ENCODE measurements around the gene KCTD8.
A peak's percentile ranks its signal among the peaks of the same experiment; 100 is the strongest.
"Not testable (repeated sequence)": the region's sequence is repeated elsewhere in the genome, so short reads cannot be mapped to it uniquely, and the experiment has no call there.

Gene KCTD8

DNA sequence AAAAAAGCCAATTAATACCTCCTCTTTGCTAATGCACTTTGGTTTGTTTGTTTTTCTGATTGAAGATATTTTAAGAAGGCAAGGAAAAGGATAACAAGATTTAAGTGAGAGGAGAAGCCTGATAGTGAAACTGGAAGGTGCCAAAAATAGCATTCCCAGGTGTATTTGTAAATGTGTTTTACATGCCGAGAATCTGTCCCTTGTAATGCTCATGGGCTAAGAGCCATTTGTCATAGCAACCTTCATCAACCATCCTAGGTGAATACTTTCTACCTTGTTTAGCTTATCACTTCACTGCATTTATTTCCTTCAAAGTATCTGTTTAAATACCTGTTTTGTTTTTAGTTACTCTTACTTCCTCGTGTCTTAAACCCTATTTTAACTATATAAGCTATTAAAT lies 127.8 kb downstream of the KCTD8 start:
- DNase-seq = peak; percentile 32

GRCh38 chr4:44319129-44319528 lies 129.5 kb downstream of the KCTD8 start:
- no peak for DNase-seq

- no peak for DNase-seq
These were observed 134.9 kb downstream of the KCTD8 start for GRCh38 chr4:44313702-44314101.

DNA sequence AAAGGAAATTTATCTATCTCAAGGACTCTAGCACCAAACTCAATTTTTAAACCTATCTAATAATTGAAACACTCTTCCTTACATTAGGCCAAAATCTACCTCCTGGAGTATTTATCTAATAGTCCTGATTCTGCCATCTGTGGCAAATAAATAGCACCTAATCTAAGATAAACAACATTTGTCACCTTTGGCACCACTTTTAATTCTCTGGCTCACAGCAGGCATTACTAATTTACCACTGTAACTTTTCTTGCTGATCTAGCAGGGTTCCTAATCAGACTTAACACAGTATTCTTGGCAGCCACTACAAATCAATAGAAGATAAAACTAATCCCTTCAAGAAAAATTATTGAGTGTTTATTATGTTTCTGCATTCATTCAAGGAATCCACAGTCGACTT lies 161.1 kb downstream of the KCTD8 start:
- DNase-seq = no peak

DNA sequence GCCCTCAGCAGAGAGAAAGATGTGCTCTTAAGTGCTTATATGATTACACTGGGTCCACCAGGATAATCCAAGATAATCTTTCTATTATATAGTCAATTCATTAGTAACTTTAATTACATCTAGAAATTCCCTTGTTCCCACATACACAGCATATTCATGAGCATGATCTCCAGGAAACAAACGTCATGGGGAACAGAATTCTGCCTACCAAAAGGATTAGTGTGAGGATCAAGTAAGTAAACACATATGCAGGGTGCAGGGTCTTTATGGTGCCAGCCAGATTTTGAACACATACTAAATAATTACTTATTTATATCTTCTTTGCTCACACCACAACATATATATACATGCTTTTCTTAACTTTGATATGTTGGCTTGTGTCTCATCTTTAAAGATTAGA lies 169.1 kb downstream of the KCTD8 start:
- DNase-seq = no peak

GRCh38 chr4:44279066-44279465 lies 169.5 kb downstream of the KCTD8 start:
- DNase-seq = no peak

DNA sequence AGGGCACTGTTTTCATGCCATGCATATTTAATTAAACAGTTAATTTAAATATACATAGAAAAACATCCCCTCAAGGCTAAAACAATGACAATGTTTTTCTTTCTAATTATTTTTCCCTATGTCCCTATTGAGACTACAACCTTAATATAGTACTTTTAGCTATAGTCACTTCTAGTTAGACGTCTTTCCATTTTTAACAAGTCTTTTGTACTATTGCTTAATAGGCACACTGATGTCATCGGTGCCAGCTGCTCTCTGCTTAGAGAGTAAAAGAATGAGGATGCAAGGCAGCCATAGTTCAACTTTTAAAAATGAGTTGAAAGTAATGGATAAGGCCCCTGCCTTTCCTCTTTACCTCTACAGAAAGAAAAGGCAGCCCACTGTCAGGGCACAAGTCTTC lies 191.1 kb downstream of the KCTD8 start:
- DNase-seq = no peak

- peak; percentile 24 for DNase-seq
These were observed 192.2 kb downstream of the KCTD8 start for GRCh38 chr4:44256414-44256813.

GRCh38 chr4:44237643-44238042 lies 211.0 kb downstream of the KCTD8 start:
- DNase-seq = no peak

GRCh38 chr4:44235897-44236296 lies 212.7 kb downstream of the KCTD8 start:
- no peak for DNase-seq

- DNase-seq = no peak
These were observed 216.3 kb downstream of the KCTD8 start for GRCh38 chr4:44232262-44232661.

GRCh38 chr4:44231006-44231405 lies 217.6 kb downstream of the KCTD8 start:
- DNase-seq = peak; percentile 74

DNA sequence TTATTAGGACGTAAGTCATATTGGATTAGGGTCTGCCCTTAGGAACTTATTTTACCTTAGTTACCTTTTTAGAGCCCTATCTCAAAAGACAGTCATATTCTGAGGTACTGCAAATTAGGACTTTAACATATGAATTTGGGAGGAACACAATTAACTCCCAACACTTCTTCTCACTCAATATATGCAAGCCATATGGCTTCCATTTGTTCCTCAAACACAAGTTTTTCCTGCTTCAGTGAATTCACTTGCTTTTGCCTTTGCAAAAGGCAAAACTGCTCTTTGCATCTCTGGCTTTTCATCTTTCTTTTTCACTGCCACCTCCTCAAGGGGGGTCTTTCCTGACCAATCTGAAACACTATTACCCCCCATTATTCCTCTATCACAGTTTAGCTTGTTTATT lies 220.3 kb downstream of the KCTD8 start:
- no peak for DNase-seq

- no peak for DNase-seq
These were observed 227.2 kb downstream of the KCTD8 start for GRCh38 chr4:44221407-44221806.

GRCh38 chr4:44210750-44211149 lies 237.9 kb downstream of the KCTD8 start:
- no peak for DNase-seq

GRCh38 chr4:44196796-44197195 lies 251.8 kb downstream of the KCTD8 start:
- no peak for DNase-seq

- no peak for DNase-seq
These were observed 254.2 kb downstream of the KCTD8 start for GRCh38 chr4:44194365-44194764.

- DNase-seq = no peak
These were observed 261.8 kb downstream of the KCTD8 start for GRCh38 chr4:44186850-44187246.

DNA sequence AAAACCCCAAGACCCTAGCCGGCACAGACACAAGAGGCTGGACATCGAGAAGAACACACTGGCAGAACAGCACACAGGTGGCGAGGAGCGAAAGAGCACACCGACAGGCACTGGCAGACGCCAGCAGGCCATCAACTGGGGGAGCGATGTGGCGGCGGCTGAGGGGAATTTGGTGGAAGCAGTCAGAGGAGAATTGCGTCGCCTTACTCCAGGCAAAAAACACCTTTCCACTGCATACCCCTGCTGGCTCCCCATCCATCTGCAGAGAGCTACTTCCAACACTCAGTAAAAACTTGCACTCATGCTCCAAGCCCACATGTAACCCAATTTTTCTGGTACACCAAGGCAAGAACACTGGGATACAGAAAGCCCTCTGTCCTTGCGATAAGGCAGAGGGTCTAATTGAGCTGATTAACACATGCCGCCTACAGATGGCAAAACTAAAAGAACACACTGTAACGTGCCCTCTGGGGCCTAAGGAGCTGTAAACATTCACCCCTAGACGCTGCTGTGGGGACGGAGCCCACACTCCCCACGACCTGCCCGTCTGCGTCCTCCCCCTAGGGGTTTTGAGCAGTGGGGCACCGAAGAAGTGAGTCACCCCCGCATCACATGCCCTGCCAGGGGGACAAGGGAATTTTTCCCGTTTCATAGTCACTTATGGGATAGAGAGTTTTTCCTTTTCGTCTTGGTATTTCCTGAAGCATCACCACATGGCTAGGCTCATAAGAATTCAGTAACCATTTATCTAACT lies 262.3 kb downstream of the KCTD8 start:
- DNase-seq = no peak

- DNase-seq = not testable (repeated sequence)
These were observed 266.9 kb downstream of the KCTD8 start for GRCh38 chr4:44181491-44182349.

DNA sequence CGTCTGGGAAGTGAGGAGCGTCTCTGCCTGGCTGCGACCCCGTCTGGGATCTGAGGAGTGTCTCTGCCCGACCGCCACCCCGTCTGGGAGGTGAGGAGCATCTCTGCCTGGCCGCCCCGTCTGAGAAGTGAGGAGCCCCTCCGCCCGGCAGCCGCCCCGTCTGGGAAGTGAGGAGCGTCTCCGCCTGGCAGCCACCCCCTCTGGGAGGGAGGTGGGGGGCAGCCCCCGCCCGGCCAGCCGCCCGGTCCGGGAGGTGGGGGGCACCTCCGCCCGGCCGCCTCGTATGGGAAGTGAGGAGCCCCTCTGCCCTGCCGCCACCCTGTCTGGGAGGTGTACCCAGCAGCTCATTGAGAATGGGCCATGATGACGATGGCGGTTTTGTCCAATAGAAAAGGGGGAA lies 280.8 kb downstream of the KCTD8 start:
- DNase-seq = not testable (repeated sequence)

GRCh38 chr4:44165938-44166337 lies 282.7 kb downstream of the KCTD8 start:
- DNase-seq = no peak

GRCh38 chr4:44162538-44163270 lies 285.9 kb downstream of the KCTD8 start:
- DNase-seq = no peak

GRCh38 chr4:44161756-44162155 lies 286.9 kb downstream of the KCTD8 start:
- DNase-seq = no peak
